Measurements from ENCODE around the gene THADA.

THADA gene

GRCh38 chr2:43346602-43347567, 249.0 kb downstream of the THADA start:
- no peak for DNase-seq (ENCODE audit: low read depth)

GRCh38 chr2:43345872-43346271, 250.0 kb downstream of the THADA start:
- DNase-seq (ENCODE audit: low read depth), result no peak

- DNase-seq (ENCODE audit: low read depth), result no peak
These were observed 250.4 kb downstream of the THADA start for GRCh38 chr2:43345391-43345813.

GRCh38 chr2:43344868-43345373, 250.9 kb downstream of the THADA start:
- no peak for DNase-seq (ENCODE audit: low read depth)

GRCh38 chr2:43343573-43344304, 252.1 kb downstream of the THADA start:
- peak; percentile 38 for DNase-seq (ENCODE audit: low read depth)

GRCh38 chr2:43341959-43342757, 253.7 kb downstream of the THADA start:
- DNase-seq (ENCODE audit: low read depth), result no peak

GRCh38 chr2:43340945-43341356, 254.9 kb downstream of the THADA start:
- DNase-seq (ENCODE audit: low read depth), result peak; percentile 61

GRCh38 chr2:43340066-43340465, 255.8 kb downstream of the THADA start:
- no peak for DNase-seq (ENCODE audit: low read depth)

- no peak for DNase-seq (ENCODE audit: low read depth)
These were observed 262.1 kb downstream of the THADA start for GRCh38 chr2:43333656-43334144.

GRCh38 chr2:43333101-43333655, 262.7 kb downstream of the THADA start:
- DNase-seq (ENCODE audit: low read depth), result no peak

GRCh38 chr2:43332653-43333052, 263.2 kb downstream of the THADA start:
- DNase-seq (ENCODE audit: low read depth), result no peak

- no peak for DNase-seq (ENCODE audit: low read depth)
These were observed 264.4 kb downstream of the THADA start for GRCh38 chr2:43331422-43331821.

GRCh38 chr2:43329637-43330036, 266.2 kb downstream of the THADA start:
- DNase-seq (ENCODE audit: low read depth), result no peak

- DNase-seq (ENCODE audit: low read depth), result no peak
These were observed 267.0 kb downstream of the THADA start for GRCh38 chr2:43328832-43329231.

GRCh38 chr2:43328133-43328532, 267.7 kb downstream of the THADA start:
- DNase-seq (ENCODE audit: low read depth), result no peak

- no peak for DNase-seq (ENCODE audit: low read depth)
These were observed 268.7 kb downstream of the THADA start for GRCh38 chr2:43327119-43327518.

GRCh38 chr2:43326101-43326825, 269.6 kb downstream of the THADA start:
- no peak for DNase-seq (ENCODE audit: low read depth)

- DNase-seq (ENCODE audit: low read depth), result no peak
These were observed 270.6 kb downstream of the THADA start for GRCh38 chr2:43325107-43325811.

- no peak for DNase-seq (ENCODE audit: low read depth)
These were observed 271.4 kb downstream of the THADA start for GRCh38 chr2:43324259-43325106.
